ENCODE data around the gene FGD4.

DNA sequence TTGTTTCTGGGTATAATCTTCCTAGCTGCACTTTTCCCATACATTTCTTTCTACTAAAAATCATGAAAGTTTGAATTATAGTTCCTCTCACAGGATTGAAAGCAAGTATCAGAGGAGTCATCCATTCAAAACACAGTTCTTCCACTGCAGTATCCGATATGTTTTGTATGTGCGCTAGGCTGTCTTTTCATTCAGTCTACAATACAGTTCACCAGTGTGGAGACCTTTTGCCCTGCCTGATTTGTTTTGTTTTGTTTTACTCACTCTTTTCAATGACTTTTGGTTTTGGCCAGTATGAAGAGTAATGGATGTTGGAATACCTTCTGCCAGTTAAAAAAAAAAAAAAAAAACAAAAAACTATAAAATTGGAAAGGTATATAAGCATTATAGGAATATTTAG is 91.4 kb downstream of the FGD4 start:
- TF ChIP-seq POLR2AphosphoS5 (IDR thresholded peaks at IDR 0.05; ENCODE audit: borderline replicate concordance, low read depth, low read length) (no peak), EZH2 (IDR thresholded peaks at IDR 0.05) (no peak)
